ENCODE data around the gene FREY1. TPM values are rescaled to one million over a fixed set of nuclear protein-coding genes. Genes with fewer than 3 reads are reported as not detected.

FREY1 gene
- total and polyA plus RNA-seq, 9 of the 15 experiments (the other 6 are each of a cell fraction or from before 2014, with no cell fraction given) = 0.25 to 1.5 (median 1.1) TPM; not detected in 5

DNA sequence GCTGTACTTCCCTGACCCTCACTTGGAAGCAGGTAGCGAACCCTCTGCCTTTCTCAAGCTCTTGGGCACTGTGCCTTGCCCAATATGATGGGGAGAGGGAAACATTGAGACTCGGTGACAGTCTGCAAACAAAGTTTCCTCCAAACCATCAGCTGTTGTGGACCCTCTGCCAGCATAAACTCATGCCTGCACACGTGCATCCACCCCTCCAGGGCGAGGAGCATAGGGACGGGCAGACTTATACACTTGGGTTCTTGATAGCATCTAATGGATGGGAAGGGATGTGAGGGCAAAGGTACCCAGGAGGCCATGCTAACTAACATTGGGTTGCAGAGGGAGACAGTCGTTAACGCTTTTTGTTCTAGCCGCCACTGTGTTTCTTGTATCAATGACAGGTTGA, 29.9 kb downstream of the FREY1 start (continued):
- TF ChIP-seq, protein P1, sequence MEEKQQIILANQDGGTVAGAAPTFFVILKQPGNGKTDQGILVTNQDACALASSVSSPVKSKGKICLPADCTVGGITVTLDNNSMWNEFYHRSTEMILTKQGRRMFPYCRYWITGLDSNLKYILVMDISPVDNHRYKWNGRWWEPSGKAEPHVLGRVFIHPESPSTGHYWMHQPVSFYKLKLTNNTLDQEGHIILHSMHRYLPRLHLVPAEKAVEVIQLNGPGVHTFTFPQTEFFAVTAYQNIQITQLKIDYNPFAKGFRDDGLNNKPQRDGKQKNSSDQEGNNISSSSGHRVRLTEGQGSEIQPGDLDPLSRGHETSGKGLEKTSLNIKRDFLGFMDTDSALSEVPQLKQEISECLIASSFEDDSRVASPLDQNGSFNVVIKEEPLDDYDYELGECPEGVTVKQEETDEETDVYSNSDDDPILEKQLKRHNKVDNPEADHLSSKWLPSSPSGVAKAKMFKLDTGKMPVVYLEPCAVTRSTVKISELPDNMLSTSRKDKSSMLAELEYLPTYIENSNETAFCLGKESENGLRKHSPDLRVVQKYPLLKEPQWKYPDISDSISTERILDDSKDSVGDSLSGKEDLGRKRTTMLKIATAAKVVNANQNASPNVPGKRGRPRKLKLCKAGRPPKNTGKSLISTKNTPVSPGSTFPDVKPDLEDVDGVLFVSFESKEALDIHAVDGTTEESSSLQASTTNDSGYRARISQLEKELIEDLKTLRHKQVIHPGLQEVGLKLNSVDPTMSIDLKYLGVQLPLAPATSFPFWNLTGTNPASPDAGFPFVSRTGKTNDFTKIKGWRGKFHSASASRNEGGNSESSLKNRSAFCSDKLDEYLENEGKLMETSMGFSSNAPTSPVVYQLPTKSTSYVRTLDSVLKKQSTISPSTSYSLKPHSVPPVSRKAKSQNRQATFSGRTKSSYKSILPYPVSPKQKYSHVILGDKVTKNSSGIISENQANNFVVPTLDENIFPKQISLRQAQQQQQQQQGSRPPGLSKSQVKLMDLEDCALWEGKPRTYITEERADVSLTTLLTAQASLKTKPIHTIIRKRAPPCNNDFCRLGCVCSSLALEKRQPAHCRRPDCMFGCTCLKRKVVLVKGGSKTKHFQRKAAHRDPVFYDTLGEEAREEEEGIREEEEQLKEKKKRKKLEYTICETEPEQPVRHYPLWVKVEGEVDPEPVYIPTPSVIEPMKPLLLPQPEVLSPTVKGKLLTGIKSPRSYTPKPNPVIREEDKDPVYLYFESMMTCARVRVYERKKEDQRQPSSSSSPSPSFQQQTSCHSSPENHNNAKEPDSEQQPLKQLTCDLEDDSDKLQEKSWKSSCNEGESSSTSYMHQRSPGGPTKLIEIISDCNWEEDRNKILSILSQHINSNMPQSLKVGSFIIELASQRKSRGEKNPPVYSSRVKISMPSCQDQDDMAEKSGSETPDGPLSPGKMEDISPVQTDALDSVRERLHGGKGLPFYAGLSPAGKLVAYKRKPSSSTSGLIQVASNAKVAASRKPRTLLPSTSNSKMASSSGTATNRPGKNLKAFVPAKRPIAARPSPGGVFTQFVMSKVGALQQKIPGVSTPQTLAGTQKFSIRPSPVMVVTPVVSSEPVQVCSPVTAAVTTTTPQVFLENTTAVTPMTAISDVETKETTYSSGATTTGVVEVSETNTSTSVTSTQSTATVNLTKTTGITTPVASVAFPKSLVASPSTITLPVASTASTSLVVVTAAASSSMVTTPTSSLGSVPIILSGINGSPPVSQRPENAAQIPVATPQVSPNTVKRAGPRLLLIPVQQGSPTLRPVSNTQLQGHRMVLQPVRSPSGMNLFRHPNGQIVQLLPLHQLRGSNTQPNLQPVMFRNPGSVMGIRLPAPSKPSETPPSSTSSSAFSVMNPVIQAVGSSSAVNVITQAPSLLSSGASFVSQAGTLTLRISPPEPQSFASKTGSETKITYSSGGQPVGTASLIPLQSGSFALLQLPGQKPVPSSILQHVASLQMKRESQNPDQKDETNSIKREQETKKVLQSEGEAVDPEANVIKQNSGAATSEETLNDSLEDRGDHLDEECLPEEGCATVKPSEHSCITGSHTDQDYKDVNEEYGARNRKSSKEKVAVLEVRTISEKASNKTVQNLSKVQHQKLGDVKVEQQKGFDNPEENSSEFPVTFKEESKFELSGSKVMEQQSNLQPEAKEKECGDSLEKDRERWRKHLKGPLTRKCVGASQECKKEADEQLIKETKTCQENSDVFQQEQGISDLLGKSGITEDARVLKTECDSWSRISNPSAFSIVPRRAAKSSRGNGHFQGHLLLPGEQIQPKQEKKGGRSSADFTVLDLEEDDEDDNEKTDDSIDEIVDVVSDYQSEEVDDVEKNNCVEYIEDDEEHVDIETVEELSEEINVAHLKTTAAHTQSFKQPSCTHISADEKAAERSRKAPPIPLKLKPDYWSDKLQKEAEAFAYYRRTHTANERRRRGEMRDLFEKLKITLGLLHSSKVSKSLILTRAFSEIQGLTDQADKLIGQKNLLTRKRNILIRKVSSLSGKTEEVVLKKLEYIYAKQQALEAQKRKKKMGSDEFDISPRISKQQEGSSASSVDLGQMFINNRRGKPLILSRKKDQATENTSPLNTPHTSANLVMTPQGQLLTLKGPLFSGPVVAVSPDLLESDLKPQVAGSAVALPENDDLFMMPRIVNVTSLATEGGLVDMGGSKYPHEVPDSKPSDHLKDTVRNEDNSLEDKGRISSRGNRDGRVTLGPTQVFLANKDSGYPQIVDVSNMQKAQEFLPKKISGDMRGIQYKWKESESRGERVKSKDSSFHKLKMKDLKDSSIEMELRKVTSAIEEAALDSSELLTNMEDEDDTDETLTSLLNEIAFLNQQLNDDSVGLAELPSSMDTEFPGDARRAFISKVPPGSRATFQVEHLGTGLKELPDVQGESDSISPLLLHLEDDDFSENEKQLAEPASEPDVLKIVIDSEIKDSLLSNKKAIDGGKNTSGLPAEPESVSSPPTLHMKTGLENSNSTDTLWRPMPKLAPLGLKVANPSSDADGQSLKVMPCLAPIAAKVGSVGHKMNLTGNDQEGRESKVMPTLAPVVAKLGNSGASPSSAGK (IDR thresholded peaks at IDR 0.05) = no peak
- no peak for TF ChIP-seq ZNF197 (CRISPR knock-in tag; IDR thresholded peaks at IDR 0.05; ENCODE audit: low read depth)
- TF ChIP-seq, protein P2, sequence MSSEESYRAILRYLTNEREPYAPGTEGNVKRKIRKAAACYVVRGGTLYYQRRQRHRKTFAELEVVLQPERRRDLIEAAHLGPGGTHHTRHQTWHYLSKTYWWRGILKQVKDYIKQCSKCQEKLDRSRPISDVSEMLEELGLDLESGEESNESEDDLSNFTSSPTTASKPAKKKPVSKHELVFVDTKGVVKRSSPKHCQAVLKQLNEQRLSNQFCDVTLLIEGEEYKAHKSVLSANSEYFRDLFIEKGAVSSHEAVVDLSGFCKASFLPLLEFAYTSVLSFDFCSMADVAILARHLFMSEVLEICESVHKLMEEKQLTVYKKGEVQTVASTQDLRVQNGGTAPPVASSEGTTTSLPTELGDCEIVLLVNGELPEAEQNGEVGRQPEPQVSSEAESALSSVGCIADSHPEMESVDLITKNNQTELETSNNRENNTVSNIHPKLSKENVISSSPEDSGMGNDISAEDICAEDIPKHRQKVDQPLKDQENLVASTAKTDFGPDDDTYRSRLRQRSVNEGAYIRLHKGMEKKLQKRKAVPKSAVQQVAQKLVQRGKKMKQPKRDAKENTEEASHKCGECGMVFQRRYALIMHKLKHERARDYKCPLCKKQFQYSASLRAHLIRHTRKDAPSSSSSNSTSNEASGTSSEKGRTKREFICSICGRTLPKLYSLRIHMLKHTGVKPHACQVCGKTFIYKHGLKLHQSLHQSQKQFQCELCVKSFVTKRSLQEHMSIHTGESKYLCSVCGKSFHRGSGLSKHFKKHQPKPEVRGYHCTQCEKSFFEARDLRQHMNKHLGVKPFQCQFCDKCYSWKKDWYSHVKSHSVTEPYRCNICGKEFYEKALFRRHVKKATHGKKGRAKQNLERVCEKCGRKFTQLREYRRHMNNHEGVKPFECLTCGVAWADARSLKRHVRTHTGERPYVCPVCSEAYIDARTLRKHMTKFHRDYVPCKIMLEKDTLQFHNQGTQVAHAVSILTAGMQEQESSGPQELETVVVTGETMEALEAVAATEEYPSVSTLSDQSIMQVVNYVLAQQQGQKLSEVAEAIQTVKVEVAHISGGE (CRISPR knock-in tag; IDR thresholded peaks at IDR 0.05) = no peak
- TF ChIP-seq, protein P3, sequence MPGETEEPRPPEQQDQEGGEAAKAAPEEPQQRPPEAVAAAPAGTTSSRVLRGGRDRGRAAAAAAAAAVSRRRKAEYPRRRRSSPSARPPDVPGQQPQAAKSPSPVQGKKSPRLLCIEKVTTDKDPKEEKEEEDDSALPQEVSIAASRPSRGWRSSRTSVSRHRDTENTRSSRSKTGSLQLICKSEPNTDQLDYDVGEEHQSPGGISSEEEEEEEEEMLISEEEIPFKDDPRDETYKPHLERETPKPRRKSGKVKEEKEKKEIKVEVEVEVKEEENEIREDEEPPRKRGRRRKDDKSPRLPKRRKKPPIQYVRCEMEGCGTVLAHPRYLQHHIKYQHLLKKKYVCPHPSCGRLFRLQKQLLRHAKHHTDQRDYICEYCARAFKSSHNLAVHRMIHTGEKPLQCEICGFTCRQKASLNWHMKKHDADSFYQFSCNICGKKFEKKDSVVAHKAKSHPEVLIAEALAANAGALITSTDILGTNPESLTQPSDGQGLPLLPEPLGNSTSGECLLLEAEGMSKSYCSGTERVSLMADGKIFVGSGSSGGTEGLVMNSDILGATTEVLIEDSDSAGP (CRISPR knock-in tag; IDR thresholded peaks at IDR 0.05) = no peak
- TF ChIP-seq, protein P4, sequence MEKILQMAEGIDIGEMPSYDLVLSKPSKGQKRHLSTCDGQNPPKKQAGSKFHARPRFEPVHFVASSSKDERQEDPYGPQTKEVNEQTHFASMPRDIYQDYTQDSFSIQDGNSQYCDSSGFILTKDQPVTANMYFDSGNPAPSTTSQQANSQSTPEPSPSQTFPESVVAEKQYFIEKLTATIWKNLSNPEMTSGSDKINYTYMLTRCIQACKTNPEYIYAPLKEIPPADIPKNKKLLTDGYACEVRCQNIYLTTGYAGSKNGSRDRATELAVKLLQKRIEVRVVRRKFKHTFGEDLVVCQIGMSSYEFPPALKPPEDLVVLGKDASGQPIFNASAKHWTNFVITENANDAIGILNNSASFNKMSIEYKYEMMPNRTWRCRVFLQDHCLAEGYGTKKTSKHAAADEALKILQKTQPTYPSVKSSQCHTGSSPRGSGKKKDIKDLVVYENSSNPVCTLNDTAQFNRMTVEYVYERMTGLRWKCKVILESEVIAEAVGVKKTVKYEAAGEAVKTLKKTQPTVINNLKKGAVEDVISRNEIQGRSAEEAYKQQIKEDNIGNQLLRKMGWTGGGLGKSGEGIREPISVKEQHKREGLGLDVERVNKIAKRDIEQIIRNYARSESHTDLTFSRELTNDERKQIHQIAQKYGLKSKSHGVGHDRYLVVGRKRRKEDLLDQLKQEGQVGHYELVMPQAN (IDR thresholded peaks at IDR 0.05; ENCODE audit: borderline replicate concordance) = no peak

Data from K562 (cell line).